ENCODE results near the gene DOCK8. TPM values are rescaled to one million over a fixed set of nuclear protein-coding genes. Genes with fewer than 3 reads are reported as not detected.

DOCK8 gene
- total and polyA plus RNA-seq, 2 of the 13 experiments (the other 11 are each of a cell fraction or from before 2014, with no cell fraction given) = 0.28 to 0.38 TPM

DNA sequence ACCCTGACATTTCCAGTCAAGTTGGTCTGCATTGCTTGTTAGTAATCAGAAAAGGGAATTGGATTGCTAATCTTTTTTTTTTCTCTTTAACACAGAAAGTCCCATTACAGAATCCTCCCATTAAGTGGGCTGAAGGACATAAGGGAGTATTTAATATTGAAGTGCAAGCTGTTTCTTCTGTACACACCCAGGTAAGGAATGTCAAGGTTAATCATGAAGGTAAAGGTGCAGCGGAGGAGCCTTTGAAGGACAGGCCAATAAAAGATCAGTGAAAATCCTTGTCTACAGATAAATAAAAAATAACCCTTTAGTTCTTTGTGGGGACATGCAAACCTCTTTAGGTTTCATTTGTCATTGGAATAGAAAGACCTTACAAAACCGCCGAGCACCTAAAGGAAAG is 161.4 kb downstream of the DOCK8 start:
- ChIA-PET CTCF (ENCODE audit: low intra/inter-chr PET ratio, low total read pairs) (no interaction called here), POLR2A (no interaction called here)
- ATAC-seq (no peak), DNase-seq (ENCODE audit: low spot score) (no peak), FAIRE-seq (no peak)
- in situ Hi-C loops (cut with HindIII; ENCODE audit: extremely low pct_ligation_motif_present, low pct_unique_long_range_greater_than_20kb) = no loop called here
- 73% methylated on average over 3 of the region's 3 CpGs for WGBS (ENCODE audit: low lambda C conversion rate)
- Histone ChIP-seq H3K9ac (ENCODE audit: insufficient read depth, low read depth, low read length) (no peak overlapping the region), H3K27ac (ENCODE audit: extremely low read length, insufficient read depth, low read length) (no peak overlapping the region), H3K36me3 (replicated peaks in 1 of 2; ENCODE audit: control insufficient read depth in 1 of 2, insufficient read depth in 2 of 2, low read length in 2 of 2) (no peaks in the 10 kb centered on the region), H3K4me1 (ENCODE audit: insufficient read depth, low read length) (no peaks in the 10 kb centered on the region), H3K4me3 (replicated peaks in 1 of 3; ENCODE audit: insufficient read depth in 1 of 3, low read depth in 2 of 3, low read length in 3 of 3) (no peak overlapping the region), H4K20me1 (ENCODE audit: insufficient read depth, low read length) (no peaks in the 10 kb centered on the region), H3K27me3 (ENCODE audit: control insufficient read depth in 1 of 2, insufficient read depth in 2 of 2, low read length in 2 of 2) (no peaks in the 10 kb centered on the region), H3K9me3 (ENCODE audit: low read length) (no peaks in the 10 kb centered on the region), H3K79me2 (ENCODE audit: insufficient read depth, low read length) (no peaks in the 10 kb centered on the region), H3K4me2 (ENCODE audit: low read depth, low read length) (no peak overlapping the region), H2AFZ (ENCODE audit: low read length) (no peak overlapping the region)
- intact Hi-C loops (cut with micrococcal nuclease; ENCODE audit: unreplicated experiment) = no loop called here
- TF ChIP-seq CBX1 (IDR thresholded peaks at IDR 0.05; ENCODE audit: low read depth) (no peak), ZNF556 (CRISPR knock-in tag; IDR thresholded peaks at IDR 0.05; ENCODE audit: borderline replicate concordance) (no peak), ZNF777 (CRISPR knock-in tag; IDR thresholded peaks at IDR 0.05) (no peak), ZNF296 (CRISPR knock-in tag; conservative IDR thresholded peaks at IDR 0.05) (no peak), SMAD1 (CRISPR knock-in tag; IDR thresholded peaks at IDR 0.05; ENCODE audit: borderline replicate concordance, low read depth) (no peak), ZNF878 (CRISPR knock-in tag; IDR thresholded peaks at IDR 0.05) (no peak), PITX1 (CRISPR knock-in tag; IDR thresholded peaks at IDR 0.05) (no peak)
- TF ChIP-seq, protein P1, sequence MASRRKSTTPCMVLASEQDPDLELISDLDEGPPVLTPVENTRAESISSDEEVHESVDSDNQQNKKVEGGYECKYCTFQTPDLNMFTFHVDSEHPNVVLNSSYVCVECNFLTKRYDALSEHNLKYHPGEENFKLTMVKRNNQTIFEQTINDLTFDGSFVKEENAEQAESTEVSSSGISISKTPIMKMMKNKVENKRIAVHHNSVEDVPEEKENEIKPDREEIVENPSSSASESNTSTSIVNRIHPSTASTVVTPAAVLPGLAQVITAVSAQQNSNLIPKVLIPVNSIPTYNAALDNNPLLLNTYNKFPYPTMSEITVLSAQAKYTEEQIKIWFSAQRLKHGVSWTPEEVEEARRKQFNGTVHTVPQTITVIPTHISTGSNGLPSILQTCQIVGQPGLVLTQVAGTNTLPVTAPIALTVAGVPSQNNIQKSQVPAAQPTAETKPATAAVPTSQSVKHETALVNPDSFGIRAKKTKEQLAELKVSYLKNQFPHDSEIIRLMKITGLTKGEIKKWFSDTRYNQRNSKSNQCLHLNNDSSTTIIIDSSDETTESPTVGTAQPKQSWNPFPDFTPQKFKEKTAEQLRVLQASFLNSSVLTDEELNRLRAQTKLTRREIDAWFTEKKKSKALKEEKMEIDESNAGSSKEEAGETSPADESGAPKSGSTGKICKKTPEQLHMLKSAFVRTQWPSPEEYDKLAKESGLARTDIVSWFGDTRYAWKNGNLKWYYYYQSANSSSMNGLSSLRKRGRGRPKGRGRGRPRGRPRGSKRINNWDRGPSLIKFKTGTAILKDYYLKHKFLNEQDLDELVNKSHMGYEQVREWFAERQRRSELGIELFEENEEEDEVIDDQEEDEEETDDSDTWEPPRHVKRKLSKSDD (CRISPR knock-in tag; IDR thresholded peaks at IDR 0.05; ENCODE audit: low read depth) = no peak
- TF ChIP-seq, protein P2, sequence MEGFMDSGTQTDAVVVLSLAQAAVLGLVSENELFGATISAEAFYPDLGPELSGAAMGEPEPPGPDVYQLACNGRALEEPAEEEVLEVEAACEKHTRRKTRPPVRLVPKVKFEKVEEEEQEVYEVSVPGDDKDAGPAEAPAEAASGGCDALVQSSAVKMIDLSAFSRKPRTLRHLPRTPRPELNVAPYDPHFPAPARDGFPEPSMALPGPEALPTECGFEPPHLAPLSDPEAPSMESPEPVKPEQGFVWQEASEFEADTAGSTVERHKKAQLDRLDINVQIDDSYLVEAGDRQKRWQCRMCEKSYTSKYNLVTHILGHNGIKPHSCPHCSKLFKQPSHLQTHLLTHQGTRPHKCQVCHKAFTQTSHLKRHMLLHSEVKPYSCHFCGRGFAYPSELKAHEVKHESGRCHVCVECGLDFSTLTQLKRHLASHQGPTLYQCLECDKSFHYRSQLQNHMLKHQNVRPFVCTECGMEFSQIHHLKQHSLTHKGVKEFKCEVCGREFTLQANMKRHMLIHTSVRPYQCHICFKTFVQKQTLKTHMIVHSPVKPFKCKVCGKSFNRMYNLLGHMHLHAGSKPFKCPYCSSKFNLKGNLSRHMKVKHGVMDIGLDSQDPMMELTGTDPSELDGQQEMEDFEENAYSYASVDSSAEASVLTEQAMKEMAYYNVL (CRISPR knock-in tag; IDR thresholded peaks at IDR 0.05; ENCODE audit: borderline replicate concordance) = no peak
- no TSS peak for BruUV-seq (replicated peaks)
